ENCODE data around the gene WDR11. TPM values are rescaled to one million over a fixed set of nuclear protein-coding genes. Genes with fewer than 3 reads are reported as not detected.

The WDR11 gene
- total RNA-seq, 1 experiment from 2014 or later = 48.7 TPM

GRCh38 chr10:120813085-120813484 lies 38.1 kb upstream of the WDR11 start:
- Histone ChIP-seq H2BK5ac (ENCODE audit: insufficient read length, low read length) (no peak overlapping the region), H2BK12ac (ENCODE audit: insufficient read length, low read depth, low read length) (no peak overlapping the region), H3K23me2 (ENCODE audit: insufficient read length, low read depth, low read length, poor library complexity, severe bottlenecking) (no peaks in the 10 kb centered on the region), H3K79me2 (ENCODE audit: insufficient read depth, low read length) (no peaks in the 10 kb centered on the region), H3T11ph (ENCODE audit: low read length) (no peak overlapping the region), H3K9me3 (ENCODE audit: control insufficient read depth, low read depth, low read length) (no peaks in the 10 kb centered on the region), H3K4me1 (ENCODE audit: insufficient read depth, low read length) (no peaks in the 10 kb centered on the region), H2BK120ac (ENCODE audit: low read depth, low read length, poor library complexity, severe bottlenecking) (no peak overlapping the region), H2AK5ac (ENCODE audit: insufficient read length, low read length) (no peak overlapping the region), H3K4ac (ENCODE audit: low read depth, low read length) (no peak overlapping the region), H3K23ac (ENCODE audit: insufficient read length, low read depth, low read length) (no peak overlapping the region), H3K56ac (ENCODE audit: insufficient read length, low read depth, low read length) (no peak overlapping the region), H3K9ac (ENCODE audit: extremely low read depth, insufficient read length, low read length) (no peak overlapping the region), H3K79me1 (ENCODE audit: insufficient read depth, low read depth, low read length, poor library complexity, severe bottlenecking) (no peaks in the 10 kb centered on the region), H4K20me1 (ENCODE audit: control insufficient read depth, insufficient read depth, insufficient read length) (no peaks in the 10 kb centered on the region), H2BK15ac (ENCODE audit: low read depth, low read length) (no peak overlapping the region), H4K5ac (ENCODE audit: insufficient read length, low read depth, low read length) (no peak overlapping the region), H2AFZ (ENCODE audit: low read length) (no peak overlapping the region), H4K8ac (replicated peaks; ENCODE audit: insufficient read length, low read depth, low read length) (no peak overlapping the region), H2BK20ac (ENCODE audit: low read depth, low read length, poor library complexity, severe bottlenecking) (no peak overlapping the region), H3K18ac (ENCODE audit: insufficient read length, low read depth, low read length) (no peak overlapping the region), H3K14ac (ENCODE audit: insufficient read depth, low read length) (no peak overlapping the region), H3K4me2 (ENCODE audit: insufficient read depth, insufficient read length, low read length) (no peak overlapping the region), H3K27me3 (ENCODE audit: insufficient read depth, low read length) (no peaks in the 10 kb centered on the region), H3K27ac (ENCODE audit: insufficient read length, low read depth, low read length) (no peak overlapping the region), H4K91ac (ENCODE audit: insufficient read length, low read depth, low read length) (no peak overlapping the region)
- H3K27me3 Mint-ChIP-seq (ENCODE audit: low read depth) = no peaks in the 10 kb centered on the region
- TF ChIP-seq CTCF (conservative IDR thresholded peaks at IDR 0.05) = no peak
- H3K36me3 Mint-ChIP-seq (ENCODE audit: insufficient read depth in 1 of 3, low read depth in 3 of 3) = no peaks in the 10 kb centered on the region
- no peak for DNase-seq
- peaks cover 13 to 17% of the 10 kb centered on the region in 2 experiments for H3K4me1 Mint-ChIP-seq
- H3K4me3 Mint-ChIP-seq = no peak overlapping the region
- H3K27ac Mint-ChIP-seq = no peak overlapping the region; a peak in 1 of 7 replicates
- H3K9me3 Mint-ChIP-seq = no peaks in the 10 kb centered on the region; a peak in 1 of 5 replicates
- WGBS (ENCODE audit: extremely low coverage, insufficient read length, low lambda C conversion rate) = no CpG with 5 or more reads among the region's 6 CpGs
